ENCODE results near the gene WNK1.
"Not testable (repeated sequence)": the region's sequence is repeated elsewhere in the genome, so short reads cannot be mapped to it uniquely, and the experiment has no call there.

Gene WNK1

DNA sequence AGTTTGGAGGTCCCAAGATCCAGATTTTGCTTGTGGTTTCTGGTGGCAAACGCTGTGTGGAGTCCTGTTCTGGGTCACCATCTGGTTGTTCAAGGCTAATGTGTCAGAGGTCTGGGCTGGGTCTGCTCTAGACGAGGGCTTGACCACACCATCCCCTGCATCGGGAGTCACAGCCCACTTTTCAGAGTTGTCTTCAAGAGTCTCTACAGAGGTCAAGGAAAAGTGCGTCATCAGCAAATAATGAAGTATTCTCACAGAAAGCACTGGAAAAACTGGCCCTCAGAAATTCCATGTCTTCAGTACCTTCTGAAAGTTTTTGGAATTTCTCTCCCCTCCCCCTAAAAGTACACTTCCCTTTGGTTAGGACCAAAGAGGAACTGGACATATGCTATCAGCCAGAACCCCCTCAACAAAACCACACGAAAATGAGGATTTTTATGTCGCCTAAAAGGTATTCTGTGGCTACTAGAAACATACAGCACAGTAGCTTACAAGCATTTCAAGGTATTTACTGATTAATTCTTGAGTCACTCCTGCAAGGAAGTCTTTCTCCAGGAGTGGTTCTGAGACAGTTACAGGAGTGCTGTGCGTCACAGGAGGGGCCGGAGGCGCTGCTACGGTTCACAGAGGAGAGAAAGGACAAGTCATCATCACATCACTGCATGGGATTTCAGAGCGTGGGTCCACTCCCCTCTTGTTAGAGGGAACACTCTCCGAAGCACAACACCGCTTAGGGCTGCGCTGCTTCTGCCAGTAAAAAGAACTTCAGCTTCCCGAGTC lies 161.7 kb downstream of the WNK1 start:
- no peak for DNase-seq

DNA sequence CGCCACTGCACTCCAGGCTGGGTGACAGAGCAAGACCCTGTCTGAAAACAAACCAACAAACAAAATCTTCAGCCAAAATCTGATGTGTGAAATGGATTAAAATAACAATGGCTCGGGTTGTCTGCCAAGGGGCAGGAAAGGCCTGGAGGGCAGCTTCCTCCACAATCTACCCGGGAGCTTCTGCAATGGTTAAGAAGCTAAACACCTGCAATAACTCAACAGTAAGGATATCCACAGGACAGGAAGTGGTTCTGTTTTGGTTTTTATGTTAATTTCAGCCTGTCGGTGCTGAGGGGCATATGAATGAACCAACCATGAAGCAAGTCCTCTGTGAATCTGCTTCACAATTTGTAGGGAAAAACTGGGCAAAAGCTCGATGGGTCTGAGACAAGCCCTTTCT lies 162.7 kb downstream of the WNK1 start:
- no peak for DNase-seq

DNA sequence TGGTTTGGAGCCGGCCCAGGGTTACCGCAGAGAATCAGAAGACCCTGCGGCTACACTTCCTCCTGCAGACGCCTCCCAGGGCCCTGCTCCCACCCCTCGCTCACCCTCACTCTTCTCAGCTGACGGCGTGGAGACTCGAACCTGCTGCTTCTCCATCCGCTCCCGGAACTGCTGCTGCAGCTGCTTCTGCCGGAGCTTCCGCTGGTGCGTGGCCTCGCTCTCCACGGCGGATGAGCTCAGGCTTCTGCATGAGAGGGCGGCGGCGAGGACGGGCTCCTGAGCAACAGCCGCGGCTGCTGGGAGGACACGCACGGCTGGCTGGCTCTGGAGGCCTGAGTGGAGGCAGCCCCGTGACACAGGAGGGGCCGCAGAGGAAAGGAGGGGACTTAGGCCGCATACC lies 163.9 kb downstream of the WNK1 start:
- no peak for DNase-seq

DNA sequence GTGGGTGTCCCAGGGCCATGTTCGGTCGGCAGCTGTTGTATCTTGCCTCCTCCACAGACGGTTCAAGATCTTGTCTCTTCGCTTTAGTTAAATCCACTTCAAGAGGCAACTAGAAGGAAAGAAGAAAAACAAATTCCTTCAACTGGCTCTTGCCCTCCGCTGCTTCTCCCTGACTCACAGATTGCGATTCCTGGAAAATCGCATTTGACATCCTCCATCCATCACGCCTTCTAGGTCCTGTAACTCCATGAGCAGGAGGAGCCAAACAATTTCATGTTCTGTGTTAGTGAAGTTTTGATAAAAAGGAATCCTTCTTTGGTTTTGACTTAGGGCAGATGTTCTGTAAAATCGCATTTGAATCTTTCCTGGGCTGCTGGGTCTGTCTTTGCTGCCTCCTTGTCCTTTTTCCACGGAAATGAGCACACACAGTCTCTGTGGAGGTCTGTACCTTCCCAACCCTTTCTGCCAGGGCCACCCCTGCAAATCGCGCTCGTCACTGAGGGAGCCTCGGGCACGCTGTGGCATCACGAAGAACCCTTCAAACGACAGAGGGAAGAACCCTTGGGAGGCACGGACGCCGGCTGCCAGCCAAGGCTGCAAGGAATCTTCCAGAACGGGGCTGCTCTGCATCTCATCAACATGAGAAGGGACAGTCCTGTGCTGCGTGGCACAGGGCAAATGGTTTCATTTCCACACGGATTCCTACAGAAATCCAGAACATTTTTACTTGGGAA lies 164.5 kb downstream of the WNK1 start:
- no peak for DNase-seq

DNA sequence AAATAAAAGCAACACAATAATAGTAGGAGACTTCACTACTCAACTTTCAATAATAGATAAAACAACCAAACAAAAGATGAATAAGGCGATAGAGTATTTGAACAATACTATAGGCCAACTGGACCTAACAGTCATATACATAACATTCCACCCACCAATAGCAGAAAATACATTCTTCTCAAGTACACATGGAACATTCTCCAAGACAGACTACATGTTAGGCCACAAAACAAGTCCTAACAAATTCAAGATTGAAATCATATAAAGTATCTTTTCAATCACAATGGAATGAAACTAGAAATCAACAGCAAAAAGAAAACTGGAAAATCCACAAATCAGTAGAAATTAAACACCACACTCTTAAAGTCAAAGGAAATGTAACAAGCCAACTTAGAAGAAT lies 168.3 kb downstream of the WNK1 start:
- no peak for DNase-seq

DNA sequence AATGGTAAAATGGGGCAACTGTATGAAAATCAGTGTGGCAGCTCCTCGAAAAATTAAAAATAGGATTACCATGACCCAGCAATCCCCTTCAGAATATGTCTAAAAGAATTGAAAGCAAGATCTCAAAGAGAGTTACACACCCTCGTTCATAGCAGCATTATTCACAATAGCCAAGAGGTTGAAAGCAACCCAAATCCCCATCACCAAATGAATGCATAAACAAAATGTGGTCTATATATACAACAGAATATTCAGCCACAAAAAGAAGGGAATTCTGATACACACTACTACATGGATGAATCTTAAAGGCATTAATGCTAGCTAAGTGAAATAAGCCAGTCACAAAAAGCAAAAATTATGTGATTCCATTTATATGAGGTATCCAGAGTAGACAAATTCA lies 169.9 kb downstream of the WNK1 start:
- no peak for DNase-seq

DNA sequence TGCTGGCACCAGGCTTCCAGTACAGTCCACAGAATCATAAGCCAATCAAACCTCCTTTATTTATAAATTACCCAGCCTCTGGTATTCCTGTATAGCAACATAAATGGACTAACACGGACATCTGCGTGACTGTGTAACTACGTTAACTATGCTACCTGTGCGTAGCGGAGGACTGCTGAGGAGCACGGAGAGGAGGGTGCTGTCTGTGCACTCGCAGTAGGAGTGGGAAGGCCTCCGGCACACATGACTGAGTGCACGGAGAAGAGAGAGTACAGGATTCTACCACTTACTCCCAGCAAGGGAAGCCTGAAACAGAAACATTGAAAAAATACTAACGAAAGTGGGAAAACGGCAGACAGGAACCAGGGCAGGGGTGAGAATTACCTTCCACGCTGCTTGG lies 174.3 kb downstream of the WNK1 start:
- no peak for DNase-seq

DNA sequence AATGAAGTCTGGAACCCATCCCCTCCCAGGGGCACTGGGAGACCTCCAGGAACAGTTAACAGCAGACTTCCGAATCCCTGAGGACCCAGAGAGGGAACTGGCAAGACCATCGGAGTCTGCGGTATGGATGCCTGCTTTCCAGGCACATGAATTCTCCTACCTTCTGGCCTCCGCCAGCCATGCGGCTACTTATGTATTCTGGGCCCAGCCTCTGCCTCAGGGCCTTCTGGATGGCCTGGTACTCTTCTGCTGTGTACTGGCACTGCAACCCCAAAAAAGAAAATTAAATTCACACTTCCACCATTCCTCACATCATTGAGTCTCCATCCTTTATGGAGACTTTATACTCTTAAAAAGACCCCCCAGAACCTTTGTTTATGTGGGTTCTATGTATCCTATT lies 178.7 kb downstream of the WNK1 start:
- DNase-seq = no peak

DNA sequence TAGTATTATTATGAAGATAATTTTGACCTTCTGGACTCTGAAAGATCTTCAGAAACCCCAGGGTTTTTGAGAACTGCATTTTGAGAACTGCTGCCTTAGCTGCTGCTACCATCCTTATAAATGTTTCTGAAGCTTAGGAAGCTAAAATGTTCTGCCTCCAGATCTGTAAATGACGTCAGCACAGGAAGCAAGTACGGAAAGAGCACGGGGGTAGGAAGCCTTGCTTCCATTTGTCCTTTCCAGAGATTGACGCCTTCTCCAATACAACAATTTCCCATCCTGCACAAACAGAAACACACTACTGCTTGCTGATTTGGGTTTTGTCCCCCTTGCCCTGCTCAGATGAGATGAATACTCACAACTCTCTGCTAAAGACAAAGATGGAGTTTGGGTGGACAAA lies 179.2 kb downstream of the WNK1 start:
- DNase-seq = no peak

DNA sequence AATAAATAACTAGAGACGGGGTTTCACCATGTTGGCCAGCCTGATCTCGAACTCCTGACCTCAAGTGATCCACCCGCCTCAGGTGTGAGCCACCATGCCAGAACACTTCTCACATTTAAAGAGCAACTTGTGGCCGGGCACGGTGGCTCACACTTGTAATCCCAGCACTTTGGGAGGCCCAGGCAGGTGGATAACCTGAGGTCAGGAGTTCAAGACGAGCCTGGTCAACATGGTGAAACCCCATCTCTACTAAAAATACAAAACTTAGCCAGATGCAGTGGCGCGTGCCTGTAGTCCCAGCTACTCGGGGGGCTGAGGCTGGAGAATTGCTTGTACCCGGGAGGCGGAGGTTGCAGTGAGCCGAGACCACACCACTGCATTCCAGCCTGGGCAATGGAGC lies 183.5 kb downstream of the WNK1 start:
- not testable (repeated sequence) for DNase-seq

DNA sequence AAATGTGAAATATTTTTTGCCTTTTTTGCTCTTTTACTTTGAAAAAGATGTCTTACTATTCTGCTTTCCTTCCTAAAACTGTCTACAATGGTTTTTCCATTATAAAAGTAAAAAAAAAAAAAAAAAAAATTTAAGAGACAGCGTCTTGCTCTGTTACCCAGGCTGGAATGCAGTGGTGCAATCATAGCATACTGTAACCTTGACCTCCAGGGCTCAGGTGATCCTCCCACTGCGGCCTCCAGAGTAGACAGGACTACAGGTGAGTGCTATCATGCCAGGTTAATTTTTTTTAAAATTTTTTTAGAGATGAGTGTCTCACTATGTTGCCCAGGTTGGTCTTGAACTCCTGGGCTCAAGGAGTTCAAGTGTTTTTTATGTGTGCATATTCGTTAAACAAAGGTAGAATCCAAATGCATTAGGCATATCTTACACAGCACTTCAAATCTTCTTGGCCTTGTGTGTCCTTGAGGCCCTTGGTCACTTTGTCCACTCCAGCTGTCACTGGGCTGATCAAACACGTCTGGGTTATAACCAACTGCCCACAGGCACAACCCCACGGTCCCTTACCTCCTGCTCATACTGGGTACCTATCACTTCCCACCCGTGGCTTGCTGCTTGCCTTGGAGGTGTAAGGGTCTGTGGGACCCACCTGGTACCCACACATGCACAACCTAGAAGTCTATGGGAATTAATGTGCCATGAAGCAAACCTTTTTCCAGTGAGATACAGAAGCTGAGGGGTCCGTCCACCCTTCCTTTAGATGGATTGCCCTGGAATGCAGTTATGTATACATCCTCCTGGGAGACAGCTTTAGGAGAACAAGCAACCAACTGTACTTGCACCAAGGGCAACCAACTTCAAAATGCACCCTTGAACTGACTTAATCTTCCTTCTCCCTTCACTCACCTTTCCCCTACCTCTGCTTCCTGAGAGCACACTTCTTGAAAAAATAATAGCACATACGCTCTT lies 184.3 kb downstream of the WNK1 start:
- DNase-seq = no peak

DNA sequence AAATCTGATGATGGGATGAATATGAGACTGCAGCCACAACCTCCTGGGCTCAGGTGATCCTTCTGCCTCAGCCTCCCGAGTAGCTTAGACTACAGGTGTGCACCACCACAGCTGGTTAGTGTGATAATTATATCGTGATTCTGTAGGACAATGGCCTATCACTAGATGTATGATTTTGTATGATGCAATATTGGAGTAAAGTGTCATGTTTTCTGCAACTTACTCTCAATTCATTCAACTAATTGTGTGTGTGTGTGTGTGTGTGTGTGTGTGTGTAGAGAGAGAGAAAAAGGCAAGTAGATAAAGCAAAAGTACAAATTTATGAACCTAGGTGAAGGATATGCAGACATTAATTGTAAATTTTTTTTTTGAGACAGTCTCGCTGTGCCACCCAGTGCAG lies 186.4 kb downstream of the WNK1 start:
- no peak for DNase-seq

DNA sequence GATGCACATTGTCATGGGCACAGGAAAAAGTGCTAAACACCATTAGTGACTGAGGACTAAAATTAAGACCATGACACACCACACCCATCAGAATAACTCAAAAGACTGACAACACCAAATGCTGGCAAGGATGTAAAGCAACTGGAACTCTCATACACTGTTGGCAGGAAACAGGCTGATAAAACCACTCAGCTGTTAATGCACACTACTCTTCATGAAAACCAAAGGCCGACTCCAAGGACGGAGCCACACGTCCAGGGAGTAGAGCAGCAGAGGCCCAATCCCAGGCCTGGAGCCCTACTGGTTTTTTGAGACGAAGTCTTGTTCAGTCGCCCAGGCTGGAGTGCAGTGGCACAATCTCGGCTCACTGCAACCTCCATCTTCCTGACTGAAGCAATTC lies 190.7 kb downstream of the WNK1 start:
- no peak for DNase-seq

DNA sequence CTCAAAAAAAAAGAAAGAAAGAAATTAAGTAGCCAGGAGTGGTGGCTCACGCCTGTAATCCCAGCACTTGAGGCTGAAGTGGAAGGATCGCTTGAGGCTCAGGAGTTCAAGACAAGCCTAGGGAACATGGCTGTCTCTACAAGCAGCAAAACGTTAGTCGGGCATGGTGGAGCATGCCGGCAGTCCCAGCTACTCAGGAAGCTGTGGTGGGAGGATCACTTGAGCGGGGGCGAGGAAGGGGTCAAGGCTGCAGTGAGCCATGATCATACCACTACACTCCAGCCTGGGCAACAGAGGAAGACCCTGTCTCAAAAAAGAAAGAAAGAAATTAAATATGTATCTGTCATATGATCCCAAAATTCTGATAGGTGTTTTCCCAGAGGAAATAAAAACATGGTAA lies 191.8 kb downstream of the WNK1 start:
- no peak for DNase-seq

DNA sequence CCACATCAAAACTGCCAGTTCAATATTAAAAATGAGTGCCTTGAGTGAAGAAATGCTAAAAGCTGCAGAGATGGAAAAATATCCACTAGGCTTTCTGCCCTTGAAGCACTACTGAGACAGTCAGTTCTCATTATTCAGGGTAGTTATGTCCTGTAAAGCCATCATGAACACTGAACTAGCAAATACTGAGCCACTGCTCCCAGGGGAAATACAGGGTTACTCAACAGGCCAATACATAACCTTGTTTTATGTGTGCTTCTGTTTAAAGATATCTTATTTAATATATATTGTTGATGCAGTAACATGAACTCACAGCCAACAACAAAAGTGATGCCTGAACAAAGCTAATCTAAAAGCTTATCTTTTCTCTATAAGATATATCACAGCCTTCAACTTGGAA lies 193.8 kb downstream of the WNK1 start:
- DNase-seq = no peak

DNA sequence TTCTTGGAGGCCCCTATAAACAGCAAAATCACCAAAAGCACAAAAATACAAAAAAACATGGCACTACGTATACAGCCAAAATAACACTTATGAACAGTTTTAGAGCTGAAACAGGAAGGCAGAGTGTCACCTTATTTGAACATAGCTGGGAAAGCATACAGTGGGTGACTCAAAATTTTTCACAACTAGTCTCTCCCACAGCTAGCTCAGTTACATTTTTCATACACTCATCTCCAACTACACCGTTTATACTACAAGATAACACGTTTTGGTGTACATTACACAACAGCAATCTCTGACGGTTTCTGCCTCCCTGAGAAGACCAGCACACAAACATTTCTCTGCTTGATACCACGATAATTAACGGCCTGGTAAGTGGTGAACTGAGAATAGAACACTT lies 194.3 kb downstream of the WNK1 start:
- DNase-seq = no peak

DNA sequence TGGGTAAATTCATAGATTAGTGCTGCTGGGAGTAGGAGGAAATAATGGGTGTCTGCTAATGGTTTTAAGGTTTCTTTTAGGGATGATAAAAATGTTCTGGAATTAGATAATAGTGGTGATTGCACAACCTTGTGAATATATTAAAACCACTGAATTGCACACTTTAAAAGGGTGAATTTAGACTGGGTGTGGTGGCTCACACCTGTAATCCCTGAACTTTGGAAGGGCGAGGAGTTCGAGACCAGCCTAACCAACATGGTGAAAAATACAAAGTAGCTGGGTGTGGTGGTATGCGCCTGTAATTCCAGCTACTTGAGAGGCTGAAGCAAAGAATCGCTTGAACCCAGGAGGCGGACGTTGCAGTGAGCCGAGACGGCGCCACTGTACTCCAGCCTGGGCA lies 195.9 kb downstream of the WNK1 start:
- no peak for DNase-seq

DNA sequence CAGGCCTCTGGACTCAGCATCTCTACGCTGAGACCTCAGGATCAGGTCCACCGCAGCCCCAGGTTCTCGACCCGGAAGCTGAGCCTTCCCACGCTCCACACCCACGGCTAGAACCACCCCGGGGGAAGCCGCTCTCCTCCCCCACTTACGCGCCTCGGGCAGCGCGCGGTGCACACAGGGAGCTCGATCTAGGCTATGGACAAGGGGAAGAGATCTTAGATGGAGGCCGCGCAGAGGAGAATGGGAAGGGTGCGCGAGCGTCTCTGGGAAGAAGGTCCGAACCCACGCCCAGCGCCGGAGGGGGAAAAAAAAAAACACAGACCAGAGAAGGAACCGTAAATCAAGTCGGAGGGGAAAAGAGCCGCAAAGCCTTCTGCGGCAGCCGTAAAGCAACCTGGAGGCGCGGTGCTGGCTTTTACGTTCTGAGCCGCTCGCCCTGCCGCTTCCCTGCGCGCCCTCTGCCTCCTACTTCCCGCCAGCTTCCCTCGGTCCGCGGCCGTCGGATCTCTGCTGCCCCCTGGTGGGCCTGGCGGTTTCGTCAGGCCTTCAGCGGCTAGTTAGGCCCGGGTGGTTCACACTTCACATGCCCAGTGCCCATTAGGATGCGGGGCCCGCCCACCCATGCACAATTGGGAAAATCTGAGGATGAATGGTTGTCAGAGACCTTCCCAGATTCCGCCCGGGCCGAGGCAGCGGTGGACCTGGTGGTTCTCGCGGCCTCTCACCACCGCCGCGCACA lies 197.2 kb downstream of the WNK1 start, which contains the start of gene RAD52:
RAD52 (minus strand) TSS at position 242 of the 739 bp plus-strand sequence. CDS start 16,636 bp downstream, outside the sequence.
- DNase-seq = peak; percentile 96

DNA sequence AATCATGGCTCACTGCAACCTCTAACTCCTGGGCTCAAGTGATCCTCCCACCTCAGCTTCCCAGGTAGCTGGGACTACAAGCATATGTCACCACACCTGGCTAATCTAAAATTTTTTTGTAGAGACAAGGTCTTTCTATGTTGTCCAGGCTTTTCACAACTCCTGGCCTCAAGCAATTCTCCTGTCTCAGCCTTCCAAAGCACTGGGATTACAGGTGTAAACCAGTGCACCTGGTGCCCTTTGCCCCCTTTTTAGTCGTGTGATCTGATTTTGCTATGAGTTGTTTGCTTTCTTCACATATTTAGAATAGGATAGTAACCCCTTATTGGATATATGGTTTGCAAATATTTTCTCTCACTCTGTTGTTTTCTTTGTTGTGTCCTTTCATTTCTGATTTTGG lies 198.8 kb downstream of the WNK1 start:
- no peak for DNase-seq

DNA sequence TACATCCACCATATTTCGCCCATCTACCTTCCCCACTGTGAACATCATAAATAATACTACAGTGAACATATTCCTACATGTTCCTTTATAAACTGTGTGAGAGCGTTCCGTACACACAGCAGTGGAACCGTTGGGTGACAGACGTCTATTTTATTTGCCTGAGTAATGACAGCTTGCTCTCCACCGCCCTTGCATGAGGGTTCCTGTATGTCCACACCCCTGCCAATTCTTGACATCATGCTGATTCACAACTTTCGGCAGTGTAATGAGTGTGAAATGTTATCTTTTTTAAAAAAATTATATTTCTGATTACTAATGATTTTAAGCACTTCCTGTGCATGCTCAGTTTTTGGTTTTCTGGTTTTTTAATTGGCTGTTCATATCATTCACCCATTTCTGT lies 201.4 kb downstream of the WNK1 start:
- DNase-seq = no peak

DNA sequence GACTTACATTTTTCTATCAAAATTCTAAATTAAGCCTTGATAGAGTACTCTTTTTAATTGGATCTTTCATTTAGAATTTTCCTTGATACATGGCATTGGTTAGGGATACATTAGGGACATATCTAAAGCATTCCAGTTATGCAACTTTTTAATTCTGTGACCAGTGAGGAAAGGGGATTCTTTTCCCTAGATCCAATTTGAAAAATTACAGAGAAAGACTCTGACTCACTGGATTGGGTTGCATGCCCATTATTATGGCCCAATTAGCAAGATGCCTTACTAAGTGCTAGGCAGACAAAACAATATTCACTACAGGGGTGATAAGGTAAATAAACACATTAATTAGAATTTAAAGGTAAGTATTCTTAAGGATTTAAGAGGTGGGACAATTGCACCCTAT lies 202.4 kb downstream of the WNK1 start:
- DNase-seq = no peak

DNA sequence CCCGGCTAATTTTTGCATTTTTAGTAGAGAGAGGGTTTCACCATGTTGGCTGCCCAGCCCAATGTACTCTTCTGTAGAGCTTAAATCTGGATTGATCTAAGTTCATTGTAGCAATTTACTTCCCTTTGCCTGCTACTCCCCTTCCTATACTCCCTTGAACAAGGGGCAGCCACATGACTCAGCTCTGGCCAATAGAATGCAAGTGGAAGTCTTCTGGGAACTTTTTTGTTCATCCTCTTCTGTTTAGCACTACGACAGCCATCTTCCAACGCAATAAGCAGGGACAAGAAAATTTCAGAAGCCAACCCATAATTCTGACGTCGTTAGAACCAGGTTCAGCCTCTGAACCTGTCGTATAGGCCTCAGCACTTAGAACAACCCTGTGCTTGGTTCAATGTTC lies 203.6 kb downstream of the WNK1 start:
- DNase-seq = no peak
